ENCODE results near the gene GRIP2.

Gene GRIP2

DNA sequence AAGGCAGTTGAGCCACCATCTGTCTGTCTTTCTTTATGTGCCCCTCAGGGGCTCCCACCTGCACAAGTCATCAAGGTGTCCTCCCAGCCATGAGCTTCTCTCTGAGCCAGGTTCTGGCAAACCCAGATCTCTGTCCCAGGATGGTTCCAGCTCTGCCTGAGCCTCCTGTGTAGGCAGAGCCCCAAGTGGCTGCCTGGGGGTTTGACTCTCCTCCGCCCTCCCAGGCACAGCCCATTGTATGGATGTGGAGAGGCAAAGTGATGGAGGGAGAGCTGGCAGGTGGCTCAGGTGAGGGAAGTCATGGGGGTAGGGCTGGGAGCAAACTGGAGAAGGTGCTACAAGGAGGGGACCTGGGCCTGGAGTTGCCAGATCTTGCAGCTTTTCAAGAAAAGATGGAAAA is 56.9 kb downstream of the GRIP2 start:
- no peak for DNase-seq (ENCODE audit: low spot score)

DNA sequence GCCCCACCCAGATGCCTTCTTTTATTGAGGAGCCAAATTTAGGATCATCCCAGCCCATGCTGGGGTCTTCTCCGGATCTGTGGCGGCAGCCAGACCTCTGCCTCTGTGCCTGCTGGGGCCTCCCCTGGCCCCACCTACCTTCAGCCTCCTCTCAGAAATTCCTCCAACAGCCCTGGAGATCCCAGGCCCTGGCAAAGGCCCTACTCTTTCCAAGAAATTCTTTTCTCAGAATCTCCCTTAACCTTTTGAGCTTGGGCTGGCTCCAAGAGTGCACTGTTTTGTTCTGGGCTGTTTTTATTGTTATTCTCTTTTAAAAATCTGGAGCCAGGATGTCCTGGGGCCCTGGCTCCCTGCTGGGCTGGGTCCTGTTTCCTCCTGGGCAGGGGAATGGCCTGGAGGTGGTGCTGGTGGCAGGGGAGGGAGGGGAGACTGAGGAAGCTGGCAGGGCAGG is 57.8 kb downstream of the GRIP2 start:
- DNase-seq (ENCODE audit: low spot score) = no peak

GRCh38 chr3:14481646-14482036 is 58.5 kb downstream of the GRIP2 start:
- no peak for DNase-seq (ENCODE audit: low spot score)

DNA sequence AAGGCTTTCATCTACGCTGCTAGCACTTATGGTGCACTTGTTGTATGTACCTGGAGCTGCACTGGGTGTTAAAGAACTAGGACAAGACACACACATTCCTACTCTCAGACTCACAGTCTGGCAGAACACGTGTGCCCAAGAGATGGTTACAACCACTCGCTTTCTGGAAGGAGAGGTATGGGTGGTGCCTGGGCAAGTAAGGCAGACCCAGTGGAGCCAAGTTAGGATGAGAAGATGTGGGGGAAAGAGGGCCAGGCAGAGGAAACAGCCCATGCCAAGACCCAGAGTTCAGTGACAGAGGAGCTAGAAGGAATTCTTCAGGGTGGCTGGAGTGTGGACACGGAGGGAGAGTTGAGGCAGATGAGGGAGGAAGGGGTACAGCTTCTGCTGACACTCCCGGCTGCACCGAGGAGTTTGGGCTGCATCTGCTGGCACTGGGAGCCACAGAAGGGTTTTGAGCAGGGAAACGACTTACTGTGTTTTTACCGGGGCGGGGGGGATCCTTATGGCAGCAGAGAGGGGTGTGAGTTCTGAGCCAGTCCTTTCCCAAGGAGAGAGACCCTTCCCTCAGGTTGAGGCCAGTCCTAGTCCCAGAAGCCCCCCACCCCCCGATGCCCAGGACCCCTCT is 59.0 kb downstream of the GRIP2 start:
- no peak for DNase-seq (ENCODE audit: low spot score)

DNA sequence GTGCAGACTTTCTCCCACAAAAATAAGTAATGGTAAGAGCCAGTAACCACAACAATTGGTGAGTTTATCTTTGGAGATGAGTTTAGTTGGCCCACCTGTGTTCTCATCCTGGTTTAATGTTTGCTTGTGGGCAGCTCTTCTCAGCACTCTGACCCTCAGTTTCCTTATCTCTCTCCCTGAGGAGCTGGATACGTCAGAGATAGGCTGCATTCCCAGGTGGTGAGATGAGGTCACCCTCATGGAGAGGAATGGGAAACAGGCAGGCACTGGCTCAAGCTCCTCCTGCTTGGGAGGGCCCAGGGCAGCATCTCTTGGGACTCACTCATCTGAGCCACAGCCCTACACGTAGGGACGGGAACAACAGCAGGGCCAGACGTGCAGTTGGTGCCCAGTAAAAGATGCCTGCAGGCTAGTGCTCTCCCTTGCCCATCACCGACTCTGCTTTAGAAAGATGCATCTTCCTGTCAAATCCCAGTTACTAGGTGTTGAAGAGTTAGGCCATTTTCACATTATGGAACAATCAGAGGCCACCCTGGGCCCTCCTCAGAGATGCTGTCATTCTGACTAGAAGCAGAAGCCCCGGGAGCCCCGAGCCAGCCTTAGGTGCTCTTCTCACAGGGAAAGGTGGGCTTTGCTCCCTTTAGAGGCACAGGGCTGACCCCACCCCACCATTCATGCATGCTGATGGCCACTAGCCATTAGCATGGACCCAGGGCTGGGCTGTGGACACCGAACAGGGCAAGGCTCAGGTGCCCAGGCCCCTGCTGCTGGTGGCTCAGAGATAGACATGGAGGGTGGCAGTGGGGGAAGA is 59.7 kb downstream of the GRIP2 start:
- no peak for DNase-seq (ENCODE audit: low spot score)

DNA sequence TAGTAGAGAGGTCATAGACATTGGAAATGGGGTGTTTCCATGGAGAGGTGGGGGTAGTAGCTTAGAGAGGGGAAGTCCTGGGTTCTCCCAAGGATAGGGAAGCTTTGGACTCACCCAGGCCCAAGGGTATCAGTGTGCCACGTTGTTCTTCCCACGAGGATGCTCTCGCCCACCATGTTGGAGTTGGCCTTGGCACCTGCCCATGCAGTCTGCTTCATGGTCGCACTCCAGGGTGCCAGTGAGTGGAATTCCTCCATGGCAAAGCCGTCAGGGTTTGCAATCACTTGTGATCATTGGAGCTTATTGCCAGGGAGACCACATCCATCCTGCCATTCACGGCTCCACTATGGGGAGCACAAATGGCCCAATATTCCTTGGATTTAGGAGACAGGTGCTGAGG is 60.6 kb downstream of the GRIP2 start:
- DNase-seq (ENCODE audit: low spot score) = no peak

GRCh38 chr3:14478956-14479550 is 61.1 kb downstream of the GRIP2 start:
- no peak for DNase-seq (ENCODE audit: low spot score)

- no peak for DNase-seq (ENCODE audit: low spot score)
These were observed 62.7 kb downstream of the GRIP2 start for GRCh38 chr3:14477311-14477935.

GRCh38 chr3:14476583-14477265 is 63.4 kb downstream of the GRIP2 start:
- no peak for DNase-seq (ENCODE audit: low spot score)

DNA sequence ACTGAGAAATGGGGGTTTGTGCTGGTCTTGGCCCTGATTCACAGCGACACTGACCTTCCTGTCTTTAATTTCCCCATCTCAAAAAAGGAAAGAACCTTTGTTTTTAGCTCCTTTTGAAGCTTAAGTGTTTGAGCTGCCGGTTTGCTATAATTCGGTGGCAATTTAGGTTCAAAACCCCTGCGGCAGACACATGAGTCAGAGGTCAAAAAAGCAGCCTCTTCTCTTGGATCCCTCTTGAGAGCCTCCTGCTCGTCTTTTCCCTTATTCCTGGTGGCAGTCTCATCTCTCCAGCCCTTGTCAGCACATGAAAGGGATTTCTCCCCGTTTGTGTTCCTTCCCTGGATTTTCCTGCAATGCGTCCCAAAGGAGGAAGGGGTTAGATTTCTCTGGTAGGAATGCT is 64.5 kb downstream of the GRIP2 start:
- no peak for DNase-seq (ENCODE audit: low spot score)

GRCh38 chr3:14474363-14475081 is 65.6 kb downstream of the GRIP2 start:
- DNase-seq (ENCODE audit: low spot score) = no peak

GRCh38 chr3:14473411-14473891 is 66.7 kb downstream of the GRIP2 start:
- no peak for DNase-seq (ENCODE audit: low spot score)

DNA sequence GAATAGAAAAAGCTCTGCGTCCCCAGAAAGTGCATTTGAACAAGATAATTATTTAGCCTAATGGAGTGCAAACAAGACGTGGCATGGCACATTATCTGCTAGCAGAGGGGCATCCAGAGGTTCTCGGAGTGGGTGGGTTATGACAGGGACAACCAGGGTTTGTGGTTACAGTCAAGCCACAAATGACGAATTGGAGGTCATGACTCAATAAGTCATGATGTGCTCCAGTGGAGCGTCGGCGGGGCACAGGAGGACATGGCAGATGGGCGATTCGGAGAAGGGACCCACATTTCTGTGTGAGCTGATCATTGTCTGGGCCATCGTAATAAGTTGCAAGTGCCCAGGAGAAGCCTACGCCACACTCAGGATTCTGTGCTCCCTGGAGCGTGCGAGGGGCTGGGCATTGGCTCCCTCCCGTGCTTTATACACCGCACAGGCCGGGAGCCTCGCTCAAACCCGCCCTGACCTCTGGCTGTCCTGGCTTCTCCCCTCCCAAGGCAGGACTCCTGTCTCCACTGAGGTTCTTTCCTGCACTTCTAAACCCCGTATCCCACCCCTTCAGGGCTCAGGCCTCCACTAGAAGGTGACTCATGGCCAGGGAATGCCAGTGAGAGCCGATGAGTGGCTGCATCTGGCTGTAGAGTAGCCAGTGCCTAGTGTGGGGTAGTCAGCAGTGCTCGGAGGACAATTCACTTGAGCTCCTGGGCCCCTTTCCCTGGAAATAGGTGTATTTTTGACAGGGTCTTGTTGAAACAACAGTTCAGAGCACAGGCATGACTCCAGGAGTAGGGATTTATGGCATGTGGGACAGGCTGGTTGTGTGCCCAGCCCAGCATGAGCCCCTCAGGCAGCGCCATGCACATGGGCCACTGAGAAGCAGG is 67.4 kb downstream of the GRIP2 start:
- DNase-seq (ENCODE audit: low spot score) = no peak

DNA sequence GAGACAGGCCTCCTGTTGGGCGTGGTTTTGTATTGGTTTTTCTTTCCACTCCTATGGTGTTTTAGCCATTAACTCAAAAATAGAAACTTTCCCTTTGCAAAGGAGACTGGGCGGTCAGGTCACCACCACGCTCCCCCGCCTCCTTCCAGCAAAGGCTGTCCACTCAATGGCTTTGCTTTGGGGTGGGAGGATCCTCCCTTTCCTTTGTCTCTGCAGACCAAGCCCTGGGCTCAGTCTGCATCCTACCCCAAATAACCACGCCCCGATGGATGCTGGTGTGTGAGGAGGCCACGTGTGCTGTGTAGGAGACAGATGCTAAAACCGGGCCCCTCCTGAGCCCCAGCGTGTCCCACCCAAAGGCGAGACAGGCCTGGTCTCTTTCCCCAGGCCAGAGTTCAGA is 68.5 kb downstream of the GRIP2 start:
- DNase-seq (ENCODE audit: low spot score) = no peak

GRCh38 chr3:14471016-14471415 is 69.1 kb downstream of the GRIP2 start:
- no peak for DNase-seq (ENCODE audit: low spot score)

GRCh38 chr3:14470461-14470860 is 69.7 kb downstream of the GRIP2 start:
- DNase-seq (ENCODE audit: low spot score) = no peak

DNA sequence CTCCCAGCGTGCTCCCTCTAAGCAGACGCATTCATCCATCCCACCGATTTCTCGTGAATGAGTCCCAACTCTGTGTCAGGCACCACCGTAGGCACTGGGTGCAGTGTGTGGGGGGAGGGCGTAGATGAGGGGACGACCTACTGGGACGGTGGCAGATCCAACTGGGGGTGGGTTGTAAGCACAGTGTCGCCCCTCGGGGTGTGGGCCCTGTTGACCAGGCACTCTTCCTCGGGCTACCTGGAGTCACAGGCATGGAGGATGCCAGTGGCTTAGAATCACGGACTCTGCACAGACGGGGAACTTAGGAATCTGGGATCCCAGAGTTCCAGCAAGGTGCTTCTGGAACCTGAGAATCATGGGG is 71.5 kb downstream of the GRIP2 start:
- DNase-seq (ENCODE audit: low spot score) = no peak

GRCh38 chr3:14467814-14468620 is 72.1 kb downstream of the GRIP2 start:
- peak; percentile 47 for DNase-seq (ENCODE audit: low spot score)

DNA sequence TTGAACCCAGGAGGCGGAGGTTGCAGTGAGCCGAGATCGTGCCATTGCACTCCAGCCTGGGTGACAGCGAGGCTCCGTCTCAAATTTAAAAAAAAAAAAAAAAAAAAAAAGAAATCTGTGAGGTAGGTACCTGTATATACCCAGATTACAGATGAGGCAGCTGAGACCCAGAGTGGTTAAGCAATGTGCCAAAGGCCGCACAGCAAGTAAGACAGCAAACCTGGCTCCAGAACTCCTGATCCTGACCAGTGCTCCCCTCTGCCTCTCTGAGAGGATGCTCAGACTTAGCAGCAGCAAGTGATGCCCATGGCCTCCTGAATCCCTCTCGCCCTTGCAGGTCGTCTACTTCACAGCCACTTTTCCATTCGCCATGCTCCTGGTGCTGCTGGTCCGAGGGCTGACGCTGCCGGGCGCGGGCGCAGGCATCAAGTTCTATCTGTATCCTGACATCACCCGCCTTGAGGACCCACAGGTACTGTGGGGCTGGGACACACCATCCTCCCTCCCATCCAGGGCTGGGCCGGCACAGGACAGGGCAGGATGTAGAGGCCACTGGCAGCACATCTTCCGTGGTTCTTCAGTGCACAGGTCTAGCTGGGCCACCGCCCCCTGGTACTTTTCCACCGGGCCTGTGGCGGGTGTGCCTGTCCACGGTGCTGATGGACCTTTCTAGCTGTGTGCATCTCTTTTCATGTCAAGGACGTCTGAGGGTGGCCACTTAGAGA is 73.8 kb downstream of the GRIP2 start:
- DNase-seq (ENCODE audit: low spot score) = no peak
